SK-N-SH (cell line): ENCODE measurements around the gene MYO18B. TPM values are rescaled to one million over a fixed set of nuclear protein-coding genes. Genes with fewer than 3 reads are reported as not detected.

ENCODE experiments used
- CTCF ChIA-PET: fragments of 300-600, 350-600 bp; formaldehyde crosslinking; extraction: SDS; loops from one replicate; lab custom pipeline; 2021; lab: Yijun Ruan, JAX
- POLR2A ChIA-PET: fragments of 350-600 bp; sonication (Branson Sonifier 250); formaldehyde crosslinking; extraction: SDS; loops from one replicate; lab custom pipeline; 2020; ENCODE audit warnings: antibody characterized with exemption, inconsistent platforms; lab: Yijun Ruan, JAX
- DNase-seq: peaks from one replicate; pipeline ENCODE4 v3.0.0; 2012
- H2AFZ ChIP-seq: fragments of 200-600 bp; sonication (generic); 2 replicates; pipeline ENCODE4 v1.8.1; 2016; ENCODE audit warnings: antibody characterized with exemption, mild to moderate bottlenecking, low read depth
- H3F3A ChIP-seq: fragments of 200-600 bp; sonication (generic); replicated peaks from 2 replicates; pipeline ENCODE3; 2016; ENCODE audit warnings: antibody characterized with exemption, mild to moderate bottlenecking; ENCODE audit not compliant: insufficient read depth
- H3K27ac ChIP-seq, 2 experiments: fragments of 200-500 bp in 1 of 2; fragments of 200-600 bp in 1 of 2; sonication (Bioruptor generic) in 1 of 2; sonication (generic), shearing (Covaris generic) in 1 of 2; 2 replicates each; pipeline versions ENCODE4 v1.5.1 to v1.6.1; 2014 to 2016; ENCODE audit warnings: low read depth in 2 of 2, inconsistent platforms in 1 of 2, low read length in 1 of 2, mild to moderate bottlenecking in 1 of 2, mixed read lengths in 1 of 2
- H3K27me3 ChIP-seq: fragments of 200-600 bp; sonication (generic), shearing (Covaris generic); 2 replicates; pipeline ENCODE4 v1.6.1; 2016; ENCODE audit warnings: mixed run types; ENCODE audit not compliant: insufficient read depth
- H3K36me3 ChIP-seq, 2 experiments: fragments of 200-500 bp in 1 of 2; fragments of 200-600 bp in 1 of 2; sonication (Bioruptor generic) in 1 of 2; sonication (generic) in 1 of 2; replicated peaks in 1 of 2; 2 replicates each; pipeline versions ENCODE3 to v1.5.1; 2014 to 2016; ENCODE audit warnings: low read length in 1 of 2, mild to moderate bottlenecking in 1 of 2; ENCODE audit not compliant: insufficient read depth in 2 of 2, control insufficient read depth in 1 of 2
- H3K4me1 ChIP-seq, 2 experiments: fragments of 200-500 bp in 1 of 2; fragments of 200-600 bp in 1 of 2; sonication (Bioruptor generic) in 1 of 2; sonication (generic), shearing (Covaris generic) in 1 of 2; 2 replicates each; pipeline versions ENCODE4 v1.5.1 to v1.6.1; 2014 to 2016; ENCODE audit warnings: low read depth in 1 of 2, low read length in 1 of 2, mixed run types in 1 of 2; ENCODE audit not compliant: insufficient read depth in 2 of 2, control insufficient read depth in 1 of 2
- H3K4me2 ChIP-seq: fragments of 200-600 bp; sonication (generic), shearing (Covaris generic); 2 replicates; pipeline ENCODE4 v1.6.1; 2017; ENCODE audit warnings: mixed run types
- H3K4me3 ChIP-seq, 2 experiments: fragments of 200-500 bp in 1 of 2; fragments of 200-600 bp in 1 of 2; sonication (Bioruptor generic) in 1 of 2; sonication (generic), shearing (Covaris generic) in 1 of 2; 2 replicates each; pipeline versions ENCODE4 v1.5.1 to v1.8.1; 2014 to 2016; ENCODE audit warnings: low read depth in 2 of 2, inconsistent platforms in 1 of 2, low read length in 1 of 2, mild to moderate bottlenecking in 1 of 2, mixed read lengths in 1 of 2, moderate library complexity in 1 of 2
- H3K79me2 ChIP-seq: fragments of 200-600 bp; sonication (generic); 2 replicates; pipeline ENCODE4 v1.8.1; 2017; ENCODE audit warnings: mild to moderate bottlenecking; ENCODE audit not compliant: insufficient read depth
- H3K9ac ChIP-seq: fragments of 200-600 bp; sonication (generic); 2 replicates; pipeline ENCODE4 v1.6.1; 2017; ENCODE audit warnings: mixed run types
- H3K9me2 ChIP-seq: fragments of 200-600 bp; sonication (generic); 2 replicates; pipeline ENCODE4 v1.6.1; 2017; ENCODE audit warnings: mixed run types
- H3K9me3 ChIP-seq: fragments of 200-600 bp; sonication (generic); 2 replicates; pipeline ENCODE4 v1.6.1; 2017; ENCODE audit warnings: mixed run types, mild to moderate bottlenecking, moderate library complexity
- H4K20me1 ChIP-seq: fragments of 200-600 bp; sonication (generic); 2 replicates; pipeline ENCODE4 v1.6.1; 2017; ENCODE audit warnings: mild to moderate bottlenecking, mixed run types; ENCODE audit not compliant: insufficient read depth
- EP300 ChIP-seq, 2 experiments: IDR thresholded peaks; 2 replicates each; pipeline versions ENCODE4 v1.4.0 to v1.6.1; 2012; ENCODE audit warnings: borderline replicate concordance in 1 of 2, low read depth in 1 of 2, low read length in 1 of 2
- FOSL2 ChIP-seq: IDR thresholded peaks from 2 replicates; pipeline ENCODE4 v1.4.0; 2012; ENCODE audit warnings: low read depth, mild to moderate bottlenecking, moderate library complexity, borderline replicate concordance
- FOXM1 ChIP-seq: IDR thresholded peaks from 2 replicates; pipeline ENCODE4 v1.4.0; 2012; ENCODE audit warnings: low read depth, mild to moderate bottlenecking
- MXI1 ChIP-seq: IDR thresholded peaks from 2 replicates; pipeline ENCODE4 v1.6.1; 2012; ENCODE audit warnings: mild to moderate bottlenecking, low read depth, low read length, improper control_type of control experiment
- NFIC ChIP-seq: IDR thresholded peaks from 2 replicates; pipeline ENCODE4 v1.4.0; 2012; ENCODE audit warnings: borderline replicate concordance
- POLR2AphosphoS5 ChIP-seq: IDR thresholded peaks from 2 replicates; pipeline ENCODE4 v1.6.1; 2012; ENCODE audit warnings: low read depth, low read length
- RAD21 ChIP-seq: IDR thresholded peaks from 2 replicates; pipeline ENCODE4 v1.6.1; 2012; ENCODE audit warnings: mild to moderate bottlenecking, low read length
- SIN3A ChIP-seq: IDR thresholded peaks from 2 replicates; pipeline ENCODE4 v1.6.1; 2012; ENCODE audit warnings: low read depth, mild to moderate bottlenecking, low read length, moderate library complexity, borderline replicate concordance
- SMC3 ChIP-seq: IDR thresholded peaks from 2 replicates; pipeline ENCODE4 v1.6.1; 2012; ENCODE audit warnings: low read depth, low read length, improper control_type of control experiment
- TAF1 ChIP-seq: IDR thresholded peaks from 2 replicates; pipeline ENCODE4 v1.6.1; 2012; ENCODE audit warnings: low read depth, mild to moderate bottlenecking, low read length, moderate library complexity, borderline replicate concordance
- TCF12 ChIP-seq: IDR thresholded peaks from 2 replicates; pipeline ENCODE4 v1.4.0; 2012
- YY1 ChIP-seq: IDR thresholded peaks from 2 replicates; pipeline ENCODE4 v1.4.0; 2012; ENCODE audit warnings: low read depth, mild to moderate bottlenecking
- WGBS: methylation state at CpG from one replicate; pipeline ENCODE4 v1.1.6; 2017; ENCODE audit warnings: low lambda C conversion rate; 5-methylcytosine and 5-hydroxymethylcytosine counted together
- polyA plus RNA-seq, 3 experiments: library from polyadenylated mRNA; depleted of rRNA; stranded (reverse); fragments of >200 nt; gene quantifications; 2 replicates each; pipeline ENCODE4 v1.2.3, GENCODE V29; 2012
- TF ChIP-seq, protein P1 (sequence below): IDR thresholded peaks from 2 replicates; pipeline ENCODE4 v1.4.0; 2012; ENCODE audit warnings: low read depth, borderline replicate concordance
- TF ChIP-seq, protein P2 (sequence below): IDR thresholded peaks from 2 replicates; pipeline ENCODE4 v1.4.0; 2012; ENCODE audit warnings: low read depth

The MYO18B gene
- polyA plus RNA-seq, 1 of the 3 experiments (the other 2 are of a cell fraction), result 0.05 TPM

DNA sequence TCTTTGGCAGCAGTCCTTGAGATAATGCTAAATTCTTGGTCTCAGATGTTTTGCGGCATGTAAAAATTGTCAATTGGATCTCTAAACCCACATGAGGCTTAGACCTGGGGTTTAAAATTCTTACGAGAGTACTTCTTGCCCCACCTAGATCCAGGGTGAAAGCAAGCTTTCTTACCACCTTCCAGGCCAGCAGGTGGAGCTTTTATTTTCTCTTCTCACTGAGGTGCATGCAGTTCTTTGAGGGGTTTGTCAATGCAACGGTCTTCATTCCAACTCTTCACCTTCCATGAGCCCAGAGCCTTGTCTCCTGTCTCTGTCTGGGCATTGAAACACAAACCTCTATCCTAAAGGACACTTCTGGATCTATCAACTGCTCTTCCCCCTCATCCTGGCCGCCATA is 154.1 kb downstream of the MYO18B start:
- no peak for TF ChIP-seq SIN3A
- no peak for TF ChIP-seq NFIC
- TF ChIP-seq, protein P1, sequence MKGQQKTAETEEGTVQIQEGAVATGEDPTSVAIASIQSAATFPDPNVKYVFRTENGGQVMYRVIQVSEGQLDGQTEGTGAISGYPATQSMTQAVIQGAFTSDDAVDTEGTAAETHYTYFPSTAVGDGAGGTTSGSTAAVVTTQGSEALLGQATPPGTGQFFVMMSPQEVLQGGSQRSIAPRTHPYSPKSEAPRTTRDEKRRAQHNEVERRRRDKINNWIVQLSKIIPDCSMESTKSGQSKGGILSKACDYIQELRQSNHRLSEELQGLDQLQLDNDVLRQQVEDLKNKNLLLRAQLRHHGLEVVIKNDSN, result no peak
- peak; percentile 26; the same call in 1 of the 2 replicates for TF ChIP-seq SMC3
- TF ChIP-seq POLR2AphosphoS5, result no peak
- peak; percentile 38; the same call in 1 of the 2 replicates for TF ChIP-seq RAD21
- TF ChIP-seq MXI1, result no peak
- no peak for TF ChIP-seq TCF12
- Histone ChIP-seq H3K4me2 (no peak overlapping the region), H3F3A (no peaks in the 10 kb centered on the region), H3K79me2 (no peaks in the 10 kb centered on the region), H3K27ac (no peak overlapping the region), H3K4me3 (no peak overlapping the region), H3K9me3 (no peaks in the 10 kb centered on the region), H3K9me2 (no peaks in the 10 kb centered on the region), H4K20me1 (no peaks in the 10 kb centered on the region), H3K4me1 (no peaks in the 10 kb centered on the region), H3K27me3 (no peaks in the 10 kb centered on the region), H3K9ac (no peak overlapping the region), H3K36me3 (no peaks in the 10 kb centered on the region), H2AFZ (no peak overlapping the region)
- POLR2A ChIA-PET, result no interaction called here
- 32% methylated on average over 4 of the region's 4 CpGs for WGBS
- CTCF ChIA-PET, result interaction anchor here (0.7 to 2.5 kb wide), 9 partner anchors 8 to 435 kb away, joined by 3 to 13 read pairs (median 4); no protein-coding TSS in a partner anchor
- DNase-seq, result no peak

GRCh38 chr22:25896592-25896991 is 154.6 kb downstream of the MYO18B start:
- H3K9me2 ChIP-seq, result no peaks in the 10 kb centered on the region
- no peak overlapping the region for H3K9ac ChIP-seq
- no peaks in the 10 kb centered on the region for H4K20me1 ChIP-seq
- no peak overlapping the region for H2AFZ ChIP-seq
- H3K4me2 ChIP-seq, result no peak overlapping the region
- TF ChIP-seq FOSL2 (no peak), EP300 (IDR thresholded peaks at IDR 0.05; ENCODE audit: borderline replicate concordance in 1 of 2, low read depth in 1 of 2, low read length in 1 of 2) (no peak), SMC3 (no peak), FOXM1 (no peak), YY1 (no peak), TAF1 (no peak)
- TF ChIP-seq, protein P2, sequence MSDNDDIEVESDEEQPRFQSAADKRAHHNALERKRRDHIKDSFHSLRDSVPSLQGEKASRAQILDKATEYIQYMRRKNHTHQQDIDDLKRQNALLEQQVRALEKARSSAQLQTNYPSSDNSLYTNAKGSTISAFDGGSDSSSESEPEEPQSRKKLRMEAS, result no peak
- 12% methylated on average over 2 of the region's 2 CpGs for WGBS
- H3K36me3 ChIP-seq, result no peaks in the 10 kb centered on the region
- H3K4me1 ChIP-seq, result no peaks in the 10 kb centered on the region
- DNase-seq, result no peak
- H3K27ac ChIP-seq, result no peak overlapping the region
- POLR2A ChIA-PET, result no interaction called here
- CTCF ChIA-PET, result interaction anchor here (1.4 to 2.5 kb wide), 3 partner anchors 8 to 276 kb away, joined by 3 to 13 read pairs (median 8); no protein-coding TSS in a partner anchor
- H3F3A ChIP-seq, result no peaks in the 10 kb centered on the region
- H3K27me3 ChIP-seq, result no peaks in the 10 kb centered on the region
- no peaks in the 10 kb centered on the region for H3K9me3 ChIP-seq
- H3K4me3 ChIP-seq, result no peak overlapping the region
- no peaks in the 10 kb centered on the region for H3K79me2 ChIP-seq
